Measurements from ENCODE around the gene KAT6B.

KAT6B gene

DNA sequence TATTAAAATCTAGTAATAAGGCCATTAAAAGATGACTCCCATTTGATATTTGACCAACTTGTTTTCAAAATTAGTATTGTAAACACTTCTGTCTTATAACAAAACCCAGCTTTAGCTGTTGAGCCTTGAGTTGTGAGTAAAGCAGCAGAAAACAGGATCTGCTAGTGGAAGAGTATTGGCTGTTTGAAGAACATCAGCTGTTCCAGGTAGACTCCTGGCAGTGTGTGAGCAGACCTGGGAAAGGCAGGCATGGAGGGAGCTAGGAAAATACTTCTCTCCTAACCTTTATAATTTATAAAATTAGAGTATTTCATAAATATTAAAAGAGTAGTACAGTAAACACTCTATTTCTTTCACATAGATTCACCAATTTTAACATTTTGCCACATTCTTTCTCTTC, 29.0 kb downstream of the KAT6B start:
- TF ChIP-seq, protein P1, sequence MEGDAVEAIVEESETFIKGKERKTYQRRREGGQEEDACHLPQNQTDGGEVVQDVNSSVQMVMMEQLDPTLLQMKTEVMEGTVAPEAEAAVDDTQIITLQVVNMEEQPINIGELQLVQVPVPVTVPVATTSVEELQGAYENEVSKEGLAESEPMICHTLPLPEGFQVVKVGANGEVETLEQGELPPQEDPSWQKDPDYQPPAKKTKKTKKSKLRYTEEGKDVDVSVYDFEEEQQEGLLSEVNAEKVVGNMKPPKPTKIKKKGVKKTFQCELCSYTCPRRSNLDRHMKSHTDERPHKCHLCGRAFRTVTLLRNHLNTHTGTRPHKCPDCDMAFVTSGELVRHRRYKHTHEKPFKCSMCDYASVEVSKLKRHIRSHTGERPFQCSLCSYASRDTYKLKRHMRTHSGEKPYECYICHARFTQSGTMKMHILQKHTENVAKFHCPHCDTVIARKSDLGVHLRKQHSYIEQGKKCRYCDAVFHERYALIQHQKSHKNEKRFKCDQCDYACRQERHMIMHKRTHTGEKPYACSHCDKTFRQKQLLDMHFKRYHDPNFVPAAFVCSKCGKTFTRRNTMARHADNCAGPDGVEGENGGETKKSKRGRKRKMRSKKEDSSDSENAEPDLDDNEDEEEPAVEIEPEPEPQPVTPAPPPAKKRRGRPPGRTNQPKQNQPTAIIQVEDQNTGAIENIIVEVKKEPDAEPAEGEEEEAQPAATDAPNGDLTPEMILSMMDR (IDR thresholded peaks at IDR 0.05) = no peak
- H3K9me3 Mint-ChIP-seq = peaks cover 14% of the 10 kb centered on the region
- peaks cover 3% of the 10 kb centered on the region for H3K27me3 Mint-ChIP-seq (ENCODE audit: low read depth, poor library complexity)
- peaks cover 18% of the 10 kb centered on the region for H3K4me1 Mint-ChIP-seq
- no peak for DNase-seq
- no peak overlapping the region for H3K4me3 Mint-ChIP-seq
- peaks cover 42% of the 10 kb centered on the region for H3K36me3 Mint-ChIP-seq (ENCODE audit: low read depth)
- peak overlapping the region; percentile 86 for H3K27ac Mint-ChIP-seq

DNA sequence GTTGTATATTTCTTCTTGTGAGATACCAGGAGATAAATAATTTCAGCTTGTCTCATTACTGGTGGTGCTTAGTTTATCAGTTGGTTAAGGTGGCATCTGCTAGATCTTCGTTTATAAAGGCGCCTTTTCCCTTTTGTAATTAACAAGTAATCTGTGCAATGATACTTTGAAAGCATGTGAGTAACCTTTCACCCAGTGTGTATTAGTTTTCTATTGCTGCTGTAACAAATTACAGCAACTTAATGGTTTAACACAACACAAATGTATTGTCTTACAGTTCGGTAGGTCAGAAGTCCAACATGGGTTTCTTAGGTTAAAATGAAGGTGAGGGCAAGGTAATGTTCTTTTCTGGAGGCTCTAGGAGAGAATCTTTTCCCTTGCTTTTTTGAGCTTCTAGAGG, 30.5 kb downstream of the KAT6B start:
- no peak overlapping the region for H3K4me3 Mint-ChIP-seq
- peaks cover 14% of the 10 kb centered on the region for H3K9me3 Mint-ChIP-seq
- TF ChIP-seq, protein P1 (IDR thresholded peaks at IDR 0.05) = no peak
- no peak overlapping the region for H3K27ac Mint-ChIP-seq
- H3K4me1 Mint-ChIP-seq = peaks cover 18% of the 10 kb centered on the region
- H3K27me3 Mint-ChIP-seq (ENCODE audit: low read depth, poor library complexity) = no peaks in the 10 kb centered on the region
- DNase-seq = no peak
- H3K36me3 Mint-ChIP-seq (ENCODE audit: low read depth) = peaks cover 38% of the 10 kb centered on the region

DNA sequence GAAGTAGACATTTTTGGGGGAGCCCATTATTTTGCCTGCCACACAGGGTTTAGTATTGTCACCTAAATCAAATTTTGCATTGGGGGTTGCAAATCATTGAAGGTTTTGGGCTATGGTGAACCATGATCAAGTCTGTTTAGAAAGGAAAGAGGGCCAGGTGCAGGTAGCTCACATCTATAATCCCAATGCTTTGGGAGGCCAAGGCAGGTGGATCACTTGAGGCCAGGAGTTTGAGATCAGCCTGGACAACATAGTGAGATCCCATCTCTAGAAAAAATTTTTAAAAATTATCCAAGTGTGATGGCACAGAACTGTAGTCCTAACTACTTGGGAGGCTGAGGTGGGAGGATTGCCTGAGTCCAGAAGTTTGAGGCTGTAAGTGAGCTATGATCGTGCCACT, 31.2 kb downstream of the KAT6B start:
- TF ChIP-seq, protein P1 (IDR thresholded peaks at IDR 0.05) = no peak
- H3K9me3 Mint-ChIP-seq = peaks cover 14% of the 10 kb centered on the region
- no peak overlapping the region for H3K27ac Mint-ChIP-seq
- no peak overlapping the region for H3K4me3 Mint-ChIP-seq
- H3K36me3 Mint-ChIP-seq (ENCODE audit: low read depth) = peaks cover 32% of the 10 kb centered on the region
- no peaks in the 10 kb centered on the region for H3K27me3 Mint-ChIP-seq (ENCODE audit: low read depth, poor library complexity)
- no peak for DNase-seq
- peaks cover 14% of the 10 kb centered on the region for H3K4me1 Mint-ChIP-seq

DNA sequence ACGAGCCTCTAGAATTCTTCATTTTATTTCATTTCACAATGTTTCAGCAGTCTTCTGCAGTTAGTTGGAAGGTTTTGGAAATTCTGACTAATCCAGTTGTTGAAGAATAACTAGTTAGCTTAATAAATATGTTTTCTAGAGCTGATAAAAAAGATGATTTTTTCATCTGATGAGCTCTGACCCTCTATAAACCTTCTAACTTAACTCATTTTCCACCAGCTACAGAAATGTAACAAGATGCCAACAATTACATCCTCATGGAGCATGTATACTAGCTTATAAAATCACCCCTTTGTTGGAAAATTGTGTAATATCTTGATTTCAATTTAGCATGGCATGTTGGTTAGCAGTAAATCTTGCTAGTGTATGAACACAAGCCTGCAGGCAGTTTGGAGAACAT, 33.1 kb downstream of the KAT6B start:
- no peak for DNase-seq
- peaks cover 8% of the 10 kb centered on the region for H3K4me1 Mint-ChIP-seq
- no peak overlapping the region for H3K4me3 Mint-ChIP-seq
- TF ChIP-seq, protein P1 (IDR thresholded peaks at IDR 0.05) = no peak
- H3K36me3 Mint-ChIP-seq (ENCODE audit: low read depth) = peaks cover 26% of the 10 kb centered on the region
- H3K27me3 Mint-ChIP-seq (ENCODE audit: low read depth, poor library complexity) = no peaks in the 10 kb centered on the region
- H3K9me3 Mint-ChIP-seq = peaks cover 14% of the 10 kb centered on the region
- no peak overlapping the region for H3K27ac Mint-ChIP-seq

DNA sequence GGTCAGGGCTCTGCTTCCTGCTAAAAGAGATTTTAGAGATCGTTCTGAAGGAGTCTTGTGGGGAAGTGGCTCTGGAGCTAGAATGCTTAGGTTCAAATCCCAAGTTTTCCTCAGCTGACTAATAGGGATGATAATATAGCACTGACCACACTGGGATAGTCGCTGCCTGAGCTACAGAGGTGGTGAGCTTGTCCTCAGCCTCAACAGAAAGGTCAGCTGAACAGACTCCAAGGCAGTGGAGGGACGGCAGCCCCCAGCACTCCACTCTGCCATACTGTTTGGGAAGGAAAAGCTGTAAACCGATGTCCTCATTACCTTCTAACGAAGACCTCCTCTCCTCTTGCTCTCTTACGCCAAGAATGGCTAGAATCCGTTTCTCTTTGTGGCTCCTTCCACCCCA, 36.2 kb downstream of the KAT6B start:
- TF ChIP-seq, protein P1 (IDR thresholded peaks at IDR 0.05) = no peak
- Mint-ChIP-seq H3K27ac (peak overlapping the region; percentile 54), H3K27me3 (ENCODE audit: low read depth, poor library complexity) (no peaks in the 10 kb centered on the region), H3K9me3 (no peaks in the 10 kb centered on the region), H3K4me1 (no peaks in the 10 kb centered on the region), H3K36me3 (ENCODE audit: low read depth) (peaks cover 2% of the 10 kb centered on the region), H3K4me3 (no peak overlapping the region)
- no peak for DNase-seq

DNA sequence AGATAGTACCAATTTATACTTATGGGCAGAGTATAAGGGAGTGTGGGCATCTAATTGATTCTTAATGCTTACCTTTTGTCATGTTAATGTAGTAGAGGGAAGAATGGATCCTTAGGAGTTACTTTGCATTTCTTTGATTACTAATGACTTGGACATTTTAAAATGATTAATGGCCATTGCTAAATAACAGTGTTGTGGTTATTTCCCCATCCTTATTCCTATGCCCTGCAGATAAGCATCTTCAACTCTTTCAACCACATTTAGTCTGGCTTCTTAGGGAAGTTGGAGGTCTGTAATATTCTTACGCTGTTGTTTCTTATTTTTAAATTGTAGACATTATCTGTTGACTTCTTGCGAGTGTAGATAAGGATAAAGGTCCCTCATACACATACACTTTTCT, 37.2 kb downstream of the KAT6B start:
- Mint-ChIP-seq H3K4me3 (no peak overlapping the region), H3K9me3 (no peaks in the 10 kb centered on the region), H3K27ac (no peak overlapping the region), H3K36me3 (ENCODE audit: low read depth) (no peaks in the 10 kb centered on the region), H3K4me1 (no peaks in the 10 kb centered on the region), H3K27me3 (ENCODE audit: low read depth, poor library complexity) (no peaks in the 10 kb centered on the region)
- no peak for DNase-seq
- TF ChIP-seq, protein P1 (IDR thresholded peaks at IDR 0.05) = no peak
